Body of pancreas (tissue), 4 donors: ENCODE results near the gene CFAP61.

ENCODE experiments used
- CTCF ChIP-seq, 7 experiments: fragments of 450-650 bp in 4 of 7; fragments of 200-600 bp in 3 of 7; sonication (generic) in 3 of 7; IDR thresholded peaks; one replicate each; pipeline ENCODE4 v1.5.1; 2016 to 2019; ENCODE audit warnings: antibody characterized with exemption in 7 of 7
- POLR2A ChIP-seq, 3 donors: fragments of 450-650 bp; IDR thresholded peaks; one replicate each; pipeline ENCODE4 v1.6.1; 2016; ENCODE audit warnings: antibody characterized with exemption in 3 of 3, mild to moderate bottlenecking in 2 of 3

GRCh38 chr20:20395903-20396568, 343.7 kb downstream of the CFAP61 start:
- TF ChIP-seq CTCF (IDR thresholded peaks at IDR 0.05) (no peak), POLR2A (IDR thresholded peaks at IDR 0.05) (no peak)
